NB4 (cell line): ENCODE measurements around the gene C11orf65.
"Not testable (repeated sequence)": the region's sequence is repeated elsewhere in the genome, so short reads cannot be mapped to it uniquely, and the experiment has no call there.

Experiments used
- DNase-seq: peaks from one replicate; pipeline ENCODE4 v3.0.0; 2010; ENCODE audit warnings: low read depth
- H3K4me3 ChIP-seq: one replicate; pipeline ENCODE4 v1.5.1; 2011; ENCODE audit warnings: mild to moderate bottlenecking, low read depth, low read length, moderate library complexity
- MYC ChIP-seq: IDR thresholded peaks from 2 replicates; pipeline ENCODE4 v1.6.1; 2011; ENCODE audit warnings: low read depth, low read length
- POLR2A ChIP-seq: IDR thresholded peaks from 2 replicates; pipeline ENCODE4 v1.6.1; 2011; ENCODE audit warnings: mild to moderate bottlenecking; ENCODE audit not compliant: insufficient read length; ENCODE audit errors: extremely low read depth
- TF ChIP-seq, protein P1 (sequence below): IDR thresholded peaks from 2 replicates; pipeline ENCODE4 v1.6.1; 2011; ENCODE audit warnings: low read depth, low read length
- TF ChIP-seq, protein P2 (sequence below): IDR thresholded peaks from one replicate; pipeline ENCODE4 v1.5.1; 2012; ENCODE audit warnings: low read depth, low read length

The C11orf65 gene

DNA sequence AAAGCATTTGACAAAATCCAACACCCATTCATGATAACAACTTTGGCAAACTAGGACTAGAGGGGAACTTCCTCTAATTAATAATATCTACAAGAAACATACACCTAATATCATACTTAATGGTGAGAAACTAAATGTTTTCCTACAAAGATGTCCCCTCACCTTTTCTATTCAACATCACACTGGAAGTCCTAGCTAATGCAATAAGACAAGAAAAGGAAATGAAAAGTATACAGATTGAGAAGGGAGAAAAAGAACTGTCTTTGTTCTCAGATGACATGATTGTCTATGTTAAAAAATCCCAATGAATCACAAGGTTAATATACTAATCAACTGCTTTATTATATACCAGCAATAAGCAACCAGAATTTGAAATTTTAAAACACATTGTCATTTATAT is 52.4 kb downstream of the C11orf65 start:
- DNase-seq = no peak
- H3K4me3 ChIP-seq = no peak overlapping the region
- TF ChIP-seq, protein P1, sequence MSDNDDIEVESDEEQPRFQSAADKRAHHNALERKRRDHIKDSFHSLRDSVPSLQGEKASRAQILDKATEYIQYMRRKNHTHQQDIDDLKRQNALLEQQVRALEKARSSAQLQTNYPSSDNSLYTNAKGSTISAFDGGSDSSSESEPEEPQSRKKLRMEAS = no peak
- TF ChIP-seq, protein P2, sequence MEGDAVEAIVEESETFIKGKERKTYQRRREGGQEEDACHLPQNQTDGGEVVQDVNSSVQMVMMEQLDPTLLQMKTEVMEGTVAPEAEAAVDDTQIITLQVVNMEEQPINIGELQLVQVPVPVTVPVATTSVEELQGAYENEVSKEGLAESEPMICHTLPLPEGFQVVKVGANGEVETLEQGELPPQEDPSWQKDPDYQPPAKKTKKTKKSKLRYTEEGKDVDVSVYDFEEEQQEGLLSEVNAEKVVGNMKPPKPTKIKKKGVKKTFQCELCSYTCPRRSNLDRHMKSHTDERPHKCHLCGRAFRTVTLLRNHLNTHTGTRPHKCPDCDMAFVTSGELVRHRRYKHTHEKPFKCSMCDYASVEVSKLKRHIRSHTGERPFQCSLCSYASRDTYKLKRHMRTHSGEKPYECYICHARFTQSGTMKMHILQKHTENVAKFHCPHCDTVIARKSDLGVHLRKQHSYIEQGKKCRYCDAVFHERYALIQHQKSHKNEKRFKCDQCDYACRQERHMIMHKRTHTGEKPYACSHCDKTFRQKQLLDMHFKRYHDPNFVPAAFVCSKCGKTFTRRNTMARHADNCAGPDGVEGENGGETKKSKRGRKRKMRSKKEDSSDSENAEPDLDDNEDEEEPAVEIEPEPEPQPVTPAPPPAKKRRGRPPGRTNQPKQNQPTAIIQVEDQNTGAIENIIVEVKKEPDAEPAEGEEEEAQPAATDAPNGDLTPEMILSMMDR = no peak
- TF ChIP-seq POLR2A = no peak
- TF ChIP-seq MYC = no peak

DNA sequence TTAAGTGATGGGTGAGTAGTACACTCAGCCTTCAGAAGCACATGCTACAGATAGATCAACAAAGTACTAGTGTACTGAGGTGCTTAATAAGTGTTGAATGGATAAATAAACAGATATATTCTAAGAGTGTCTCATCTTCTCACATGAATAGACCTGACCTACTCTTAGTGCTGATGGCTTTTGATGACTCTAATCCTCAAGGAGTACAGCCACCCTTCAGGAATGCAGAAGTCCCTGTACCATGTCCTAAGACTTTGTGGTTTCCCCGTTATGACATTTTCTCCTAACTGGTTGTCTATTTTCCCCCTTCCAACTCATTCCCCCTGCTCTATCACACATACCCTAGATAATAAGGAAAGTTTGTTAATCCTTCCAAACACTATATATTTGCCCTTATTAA is 61.6 kb downstream of the C11orf65 start:
- DNase-seq = no peak
- TF ChIP-seq, protein P2 = no peak
- no peak for TF ChIP-seq MYC

DNA sequence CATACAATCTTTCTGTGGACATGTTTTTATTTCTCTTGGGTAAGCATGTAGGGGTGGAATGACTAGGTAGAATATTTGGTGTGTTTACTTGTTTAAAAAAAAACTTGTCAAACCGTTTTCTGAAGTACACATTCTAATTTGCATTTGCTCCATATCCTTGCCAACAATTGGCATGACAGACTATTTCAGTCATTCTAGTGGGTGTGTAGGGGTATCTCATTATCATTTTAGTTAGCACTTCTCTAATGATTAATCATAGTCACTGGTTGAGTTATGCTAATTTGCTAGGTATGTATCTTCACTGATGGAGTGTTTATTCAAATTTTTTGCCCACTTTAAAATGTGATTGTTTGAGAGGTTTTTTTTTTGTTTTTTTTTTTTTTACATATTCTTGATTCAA is 64.3 kb downstream of the C11orf65 start:
- TF ChIP-seq POLR2A (no peak), MYC (no peak)
- no peak for DNase-seq
- no peak overlapping the region for H3K4me3 ChIP-seq

More for the DNA sequence above, 61.6 kb downstream of the C11orf65 start:
- no peak overlapping the region for H3K4me3 ChIP-seq

DNA sequence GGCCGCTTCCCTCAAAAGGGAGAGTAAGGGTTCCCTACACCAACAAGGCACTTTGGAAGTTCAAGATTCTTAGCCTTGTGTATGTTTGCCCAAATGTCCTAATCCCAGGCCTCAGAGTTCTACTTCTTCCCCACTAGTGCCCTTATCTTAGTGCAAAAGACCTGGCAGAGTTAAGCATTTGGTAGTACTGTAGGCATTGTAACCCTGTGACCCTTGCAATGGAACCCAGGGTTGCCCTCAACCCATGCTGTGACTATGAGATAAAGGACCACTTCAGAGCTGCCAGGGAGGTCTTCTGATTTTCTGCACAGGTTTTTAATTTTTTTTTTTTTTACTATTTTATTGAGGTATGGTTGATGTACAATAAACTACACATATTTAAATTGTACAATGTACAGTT is 65.1 kb downstream of the C11orf65 start:
- DNase-seq = no peak
- H3K4me3 ChIP-seq = no peak overlapping the region
- TF ChIP-seq, protein P1 = no peak
- TF ChIP-seq, protein P2 = no peak
- no peak for TF ChIP-seq MYC
- no peak for TF ChIP-seq POLR2A

DNA sequence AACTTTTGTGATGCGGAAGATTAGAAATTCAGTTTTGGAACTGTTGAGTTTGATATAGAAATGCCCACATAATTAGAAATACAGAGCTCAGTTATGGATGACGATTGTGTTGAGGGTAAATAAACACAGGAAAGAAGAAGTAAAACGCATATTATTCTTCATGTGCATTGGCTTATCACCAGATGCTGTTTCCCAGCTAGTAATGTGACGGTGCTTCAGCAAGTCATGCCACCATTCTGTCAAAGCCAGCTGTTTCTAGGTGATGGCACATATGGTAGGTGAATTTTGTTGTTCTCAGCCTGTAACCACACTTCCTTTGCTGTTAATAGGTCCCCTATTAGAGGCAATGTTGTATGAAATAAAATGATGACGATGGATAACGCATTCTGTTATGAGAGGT is 68.9 kb downstream of the C11orf65 start:
- no peak overlapping the region for H3K4me3 ChIP-seq
- DNase-seq = no peak
- no peak for TF ChIP-seq MYC

DNA sequence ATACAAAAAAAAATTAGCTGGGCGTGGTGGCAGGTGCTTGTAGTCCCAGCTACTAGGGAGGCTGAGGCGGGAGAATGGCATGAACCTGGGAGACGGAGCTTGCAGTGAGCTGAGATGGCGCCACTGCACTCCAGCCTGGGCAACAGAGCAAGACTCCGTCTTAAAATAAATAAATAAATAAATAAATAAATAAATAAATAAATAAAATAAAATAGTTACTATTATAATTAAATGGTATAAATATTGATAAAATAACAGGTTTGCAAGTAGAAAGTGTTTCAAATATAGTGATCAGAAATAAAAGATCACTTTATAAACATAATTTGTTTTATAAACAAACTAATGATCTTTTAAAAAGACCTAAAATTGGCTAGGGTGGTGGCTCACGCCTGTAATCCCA is 70.7 kb downstream of the C11orf65 start:
- DNase-seq = not testable (repeated sequence)

DNA sequence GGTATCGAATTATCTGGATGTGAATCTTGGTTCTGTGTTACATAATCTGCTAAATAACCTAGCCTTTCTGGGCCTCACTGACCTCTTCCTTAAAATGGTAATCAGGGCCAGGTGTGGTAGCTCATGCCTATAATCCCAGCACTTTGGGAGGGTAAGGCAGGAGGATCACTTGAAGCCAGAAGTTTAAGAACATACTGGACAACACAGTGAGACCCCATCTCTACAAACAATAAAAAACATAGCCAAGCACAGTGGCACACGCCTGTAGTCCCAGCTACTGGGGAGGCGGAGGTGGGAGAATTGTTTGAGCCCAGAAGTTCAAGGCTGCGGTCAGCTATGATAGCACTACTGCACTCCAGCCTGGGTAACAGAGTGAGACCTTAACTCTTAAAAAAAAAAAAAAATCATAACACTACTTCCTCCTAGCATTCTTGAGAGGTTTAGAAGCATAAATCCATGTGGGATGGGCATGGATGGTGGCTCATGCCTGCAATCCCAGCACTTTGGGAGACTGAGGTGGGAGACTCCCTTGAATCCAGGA is 72.5 kb downstream of the C11orf65 start:
- TF ChIP-seq, protein P2 = no peak
- TF ChIP-seq, protein P1 = no peak
- no peak for TF ChIP-seq MYC
- no peak for TF ChIP-seq POLR2A
- DNase-seq = no peak

More for the DNA sequence above, 70.7 kb downstream of the C11orf65 start:
- H3K4me3 ChIP-seq = not testable (repeated sequence)

DNA sequence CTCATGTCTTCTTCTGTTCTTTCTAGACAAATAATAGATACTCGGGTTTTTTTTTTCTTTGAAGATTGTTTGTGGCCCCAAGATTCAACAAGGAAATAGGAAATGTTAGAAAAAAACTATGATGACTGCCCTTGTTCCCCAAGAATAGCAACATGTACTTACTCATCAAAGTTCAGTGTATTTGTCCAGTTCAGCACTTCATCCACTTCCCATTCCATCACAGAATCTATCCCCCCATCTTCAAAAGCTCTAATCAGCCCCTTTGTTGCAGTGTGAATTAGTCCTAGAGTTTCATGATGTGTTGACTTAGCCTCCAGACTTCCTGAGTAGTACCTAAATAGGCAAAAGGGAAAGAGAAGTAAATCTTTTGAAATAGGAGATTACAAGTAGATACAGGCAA is 74.3 kb downstream of the C11orf65 start:
- H3K4me3 ChIP-seq = no peak overlapping the region
- TF ChIP-seq POLR2A = no peak

More for the DNA sequence above, 72.5 kb downstream of the C11orf65 start:
- no peak overlapping the region for H3K4me3 ChIP-seq

More for the DNA sequence above, 74.3 kb downstream of the C11orf65 start:
- DNase-seq = no peak
